IPS-11a (cell line): Measurements from ENCODE around the gene ZNF334.

Source experiments
- H3K4me3 ChIP-seq: one replicate; pipeline ENCODE4 v1.5.1; 2013; ENCODE audit warnings: low read depth, low read length, control low read depth

The ZNF334 gene

GRCh38 chr20:46512943-46513844, at the start of gene ZNF334:
Gene ZNF334 (minus strand): TSS chr20:46513559. CDS start chr20:46512102, 1,457 bp downstream.
- peak within 1 kb of the TSS; percentile 75 for H3K4me3 ChIP-seq

GRCh38 chr20:46562373-46563169, 49.2 kb upstream of the ZNF334 start:
- peak overlapping the region; percentile 1 for H3K4me3 ChIP-seq

- no peak overlapping the region for H3K4me3 ChIP-seq
These were observed 48.6 kb upstream of the ZNF334 start for GRCh38 chr20:46562009-46562372.

GRCh38 chr20:46559685-46560440, 46.5 kb upstream of the ZNF334 start:
- no peak overlapping the region for H3K4me3 ChIP-seq

- H3K4me3 ChIP-seq, result no peak overlapping the region
These were observed 45.6 kb upstream of the ZNF334 start for GRCh38 chr20:46559001-46559400.

- no peak overlapping the region for H3K4me3 ChIP-seq
These were observed 45.2 kb upstream of the ZNF334 start for GRCh38 chr20:46558511-46558959.

- no peak overlapping the region for H3K4me3 ChIP-seq
These were observed 44.0 kb upstream of the ZNF334 start for GRCh38 chr20:46557231-46557956.

GRCh38 chr20:46555370-46555956, 42.1 kb upstream of the ZNF334 start:
- no peak overlapping the region for H3K4me3 ChIP-seq

- H3K4me3 ChIP-seq, result no peak overlapping the region
These were observed 41.5 kb upstream of the ZNF334 start for GRCh38 chr20:46554828-46555227.

GRCh38 chr20:46553926-46554325, 40.6 kb upstream of the ZNF334 start:
- no peak overlapping the region for H3K4me3 ChIP-seq

- no peak overlapping the region for H3K4me3 ChIP-seq
These were observed 39.4 kb upstream of the ZNF334 start for GRCh38 chr20:46552460-46553420.

- no peak overlapping the region for H3K4me3 ChIP-seq
These were observed 38.4 kb upstream of the ZNF334 start for GRCh38 chr20:46551522-46552381.

GRCh38 chr20:46550461-46550860, 37.1 kb upstream of the ZNF334 start, which contains the start of gene OCSTAMP:
Gene OCSTAMP (minus strand): TSS chr20:46550654. CDS start chr20:46550560, 94 bp downstream.
- no peak within 1 kb of the TSS for H3K4me3 ChIP-seq

- H3K4me3 ChIP-seq, result no peak overlapping the region
These were observed 36.0 kb upstream of the ZNF334 start for GRCh38 chr20:46549188-46549972.

GRCh38 chr20:46548688-46549087, 35.3 kb upstream of the ZNF334 start:
- H3K4me3 ChIP-seq, result no peak overlapping the region

- no peak overlapping the region for H3K4me3 ChIP-seq
These were observed 34.6 kb upstream of the ZNF334 start for GRCh38 chr20:46547995-46548394.

- no peak overlapping the region for H3K4me3 ChIP-seq
These were observed 33.6 kb upstream of the ZNF334 start for GRCh38 chr20:46546936-46547335.
